ENCODE data around the gene GOLPH3L. TPM values are rescaled to one million over a fixed set of nuclear protein-coding genes. Genes with fewer than 3 reads are reported as not detected.
"Not testable (repeated sequence)": the region's sequence is repeated elsewhere in the genome, so short reads cannot be mapped to it uniquely, and the experiment has no call there.

Gene GOLPH3L
- total RNA-seq, 4 donors from 2014 or later = 18.5 to 27.9 (median 21.0) TPM

GRCh38 chr1:150663321-150663720 lies 33.6 kb downstream of the GOLPH3L start:
- no peaks in the 10 kb centered on the region for H3K9me3 ChIP-seq
- TF ChIP-seq EP300 (IDR thresholded peaks at IDR 0.05) (no peak), POLR2AphosphoS5 (IDR thresholded peaks at IDR 0.05) (no peak)
- H3K36me3 ChIP-seq = peaks cover 0 to 53% of the 10 kb centered on the region in 2 donors
- H3K4me3 ChIP-seq = no peak overlapping the region
- no peak for ATAC-seq
- no peak overlapping the region for H3K27ac ChIP-seq
- H3K4me1 ChIP-seq = no peaks in the 10 kb centered on the region
- H3K27me3 ChIP-seq = no peaks in the 10 kb centered on the region
- 86 to 100% methylated on average over 5 to 7 of the region's 7 CpGs for WGBS, 2 donors (ENCODE audit: low coverage in 1 of 2)

GRCh38 chr1:150662811-150663210 lies 34.1 kb downstream of the GOLPH3L start:
- no peaks in the 10 kb centered on the region for H3K9me3 ChIP-seq
- H3K36me3 ChIP-seq = peaks cover 0 to 58% of the 10 kb centered on the region in 2 donors
- no peak overlapping the region for H3K27ac ChIP-seq
- no peaks in the 10 kb centered on the region for H3K4me1 ChIP-seq
- TF ChIP-seq POLR2A (IDR thresholded peaks at IDR 0.05) = no peak
- TF ChIP-seq CTCF (IDR thresholded peaks at IDR 0.05) = no peak
- no peak for TF ChIP-seq EP300 (IDR thresholded peaks at IDR 0.05)
- no peak for TF ChIP-seq POLR2AphosphoS5 (IDR thresholded peaks at IDR 0.05)
- no peak for ATAC-seq
- no peak overlapping the region for H3K4me3 ChIP-seq
- H3K27me3 ChIP-seq = no peaks in the 10 kb centered on the region
- 94% methylated on average over 7 of the region's 9 CpGs; no CpG with 5 or more reads in 1 of the 2 donors for WGBS, 2 donors (ENCODE audit: low coverage in 1 of 2)

- H3K36me3 ChIP-seq = peaks cover 0 to 67% of the 10 kb centered on the region in 2 donors
- H3K27me3 ChIP-seq = no peaks in the 10 kb centered on the region
- TF ChIP-seq EP300 (IDR thresholded peaks at IDR 0.05) = no peak
- WGBS, 2 donors (ENCODE audit: low coverage in 1 of 2) = 89 to 95% methylated on average over 5 of the region's 5 CpGs
- H3K4me3 ChIP-seq = no peak overlapping the region
- no peaks in the 10 kb centered on the region for H3K9me3 ChIP-seq
- no peak for ATAC-seq
- H3K27ac ChIP-seq = no peak overlapping the region
- no peaks in the 10 kb centered on the region for H3K4me1 ChIP-seq
Measured at GRCh38 chr1:150661156-150661555, 35.8 kb downstream of the GOLPH3L start.

GRCh38 chr1:150660584-150660983 lies 36.4 kb downstream of the GOLPH3L start:
- H3K4me3 ChIP-seq = no peak overlapping the region
- H3K4me1 ChIP-seq = no peaks in the 10 kb centered on the region
- no peaks in the 10 kb centered on the region for H3K27me3 ChIP-seq
- no peaks in the 10 kb centered on the region for H3K9me3 ChIP-seq
- H3K27ac ChIP-seq = no peak overlapping the region
- peaks cover 0 to 68% of the 10 kb centered on the region in 2 donors for H3K36me3 ChIP-seq
- TF ChIP-seq CTCF (IDR thresholded peaks at IDR 0.05) (no peak), EP300 (IDR thresholded peaks at IDR 0.05) (no peak), POLR2AphosphoS5 (IDR thresholded peaks at IDR 0.05) (no peak), POLR2A (IDR thresholded peaks at IDR 0.05) (no peak)
- 81 to 93% methylated on average over 3 to 4 of the region's 4 CpGs for WGBS, 2 donors (ENCODE audit: low coverage in 1 of 2)
- ATAC-seq = no peak

DNA sequence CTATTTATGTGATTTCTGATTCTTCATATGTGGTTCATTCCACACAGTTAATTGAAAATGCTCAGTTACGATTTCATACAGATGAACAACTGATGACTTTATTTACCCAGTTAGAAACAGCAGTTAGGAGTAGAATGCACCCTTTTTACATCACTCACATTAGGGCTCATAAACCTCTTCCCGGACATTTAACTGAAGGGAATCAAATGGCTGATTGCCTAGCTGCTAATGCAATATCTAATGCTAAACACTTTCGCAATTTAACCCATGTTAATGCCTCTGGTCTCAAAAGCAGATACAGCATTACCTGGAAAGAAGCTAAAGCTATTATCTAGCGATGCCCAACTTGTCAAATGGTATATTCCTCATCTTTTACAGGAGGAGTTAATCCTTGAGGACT lies 39.9 kb downstream of the GOLPH3L start:
- not testable (repeated sequence) for H3K4me3 ChIP-seq, H3K9me3 ChIP-seq, H3K27me3 ChIP-seq, H3K4me1 ChIP-seq, H3K27ac ChIP-seq, ATAC-seq
- 92 to 100% methylated on average over 3 to 4 of the region's 4 CpGs for WGBS, 2 donors (ENCODE audit: low coverage in 1 of 2)
- H3K36me3 ChIP-seq = peaks cover 0 to 66% of the 10 kb centered on the region in 2 donors

DNA sequence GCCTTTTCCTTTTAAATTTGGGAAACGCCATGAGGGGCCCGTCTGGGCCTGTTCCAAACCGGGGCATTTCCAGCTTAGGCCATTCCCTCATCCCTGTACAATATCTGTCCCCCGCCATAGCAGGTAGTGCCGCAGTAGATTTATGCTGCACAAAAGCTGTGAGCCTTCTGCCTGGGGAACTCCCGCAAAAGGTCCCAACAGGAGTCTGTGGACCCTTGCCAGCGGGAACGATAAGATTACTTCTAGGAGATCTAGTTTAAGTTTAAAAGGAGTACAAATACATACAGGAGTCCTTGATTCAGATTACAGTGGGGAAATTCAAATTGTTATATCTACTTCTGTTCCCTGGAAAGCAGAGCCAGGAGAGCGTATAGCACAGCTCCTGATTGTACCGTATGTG lies 42.3 kb downstream of the GOLPH3L start:
- not testable (repeated sequence) for H3K9me3 ChIP-seq, H3K27me3 ChIP-seq, ATAC-seq, H3K4me1 ChIP-seq, H3K27ac ChIP-seq, H3K4me3 ChIP-seq
- 95 to 96% methylated on average over 7 to 8 of the region's 10 CpGs for WGBS, 2 donors (ENCODE audit: low coverage in 1 of 2)
- H3K36me3 ChIP-seq = peaks cover 0 to 52% of the 10 kb centered on the region in 2 donors

GRCh38 chr1:150650193-150650592 lies 46.8 kb downstream of the GOLPH3L start:
- no peaks in the 10 kb centered on the region for H3K9me3 ChIP-seq
- no peaks in the 10 kb centered on the region for H3K4me1 ChIP-seq
- H3K27me3 ChIP-seq = no peaks in the 10 kb centered on the region
- WGBS, 2 donors (ENCODE audit: low coverage in 1 of 2) = no CpG with 5 or more reads among the region's 1 CpG
- no peak overlapping the region for H3K27ac ChIP-seq
- peaks cover 10 to 64% of the 10 kb centered on the region in 2 donors for H3K36me3 ChIP-seq
- no peak for TF ChIP-seq EP300 (IDR thresholded peaks at IDR 0.05)
- TF ChIP-seq POLR2AphosphoS5 (IDR thresholded peaks at IDR 0.05) = no peak
- TF ChIP-seq POLR2A (IDR thresholded peaks at IDR 0.05) = no peak
- no peak for TF ChIP-seq CTCF (IDR thresholded peaks at IDR 0.05)
- no peak for ATAC-seq
- no peak overlapping the region for H3K4me3 ChIP-seq

Measured in gastroesophageal sphincter (tissue), 4 donors.